Esophagus muscularis mucosa (tissue), 4 donors: ENCODE measurements around the gene GAMT. TPM values are rescaled to one million over a fixed set of nuclear protein-coding genes. Genes with fewer than 3 reads are reported as not detected.

Experiments used
- DNase-seq: peaks from one replicate; pipeline ENCODE4 v3.0.0-alpha.2; 2017; ENCODE audit errors: extremely low spot score
- H3K27ac ChIP-seq, 4 donors: fragments of 200-600 bp; sonication (generic); replicated peaks in 1 of 4; 1 replicate in 3 of 4; 2 replicates in 1 of 4; pipeline ENCODE4 v1.5.1; 2016 to 2019; ENCODE audit warnings: mild to moderate bottlenecking in 1 of 4
- H3K27me3 ChIP-seq, 4 donors: fragments of 200-600 bp; sonication (generic); one replicate each; pipeline versions ENCODE4 v1.5.1 to v1.6.0; 2016 to 2019
- H3K36me3 ChIP-seq, 4 donors: fragments of 200-600 bp; sonication (generic); one replicate each; pipeline ENCODE4 v1.5.1; 2016 to 2019
- H3K4me1 ChIP-seq, 4 donors: fragments of 200-600 bp; sonication (generic); one replicate each; pipeline ENCODE4 v1.5.1; 2016 to 2019
- H3K4me3 ChIP-seq, 4 donors: fragments of 200-600 bp; sonication (generic); 1 replicate in 2 of 4; 2 replicates in 2 of 4; pipeline ENCODE4 v1.5.1; 2016 to 2019; ENCODE audit warnings: mild to moderate bottlenecking in 4 of 4, moderate library complexity in 1 of 4
- H3K9me3 ChIP-seq, 4 donors: fragments of 200-600 bp; sonication (generic); 1 replicate in 3 of 4; 2 replicates in 1 of 4; pipeline ENCODE4 v1.5.1; 2016 to 2019
- EP300 ChIP-seq: sonication (generic); formaldehyde crosslinking; IDR thresholded peaks from one replicate; pipeline ENCODE4 v1.6.1; 2017; ENCODE audit warnings: antibody characterized with exemption
- POLR2A ChIP-seq: fragments of 450-650 bp; IDR thresholded peaks from one replicate; pipeline ENCODE4 v1.6.1; 2017; ENCODE audit warnings: antibody characterized with exemption, moderate library complexity, mild to moderate bottlenecking, low read depth
- POLR2AphosphoS5 ChIP-seq, 2 donors: sonication (generic); formaldehyde crosslinking; IDR thresholded peaks; one replicate each; pipeline ENCODE4 v1.6.1; 2017; ENCODE audit warnings: antibody characterized with exemption in 2 of 2
- WGBS: methylation state at CpG from one replicate; pipeline ENCODE4 v1.1.5; 2018; 5-methylcytosine and 5-hydroxymethylcytosine counted together
- intact Hi-C: fragments of 100-400 bp; cut with DNase I; formaldehyde crosslinking; loops from one replicate; pipeline ENCODE4 v1.15.1; 2023
- total RNA-seq, 4 donors: library from RNA; depleted of rRNA; stranded (reverse); fragments of >200 nt; gene quantifications; one replicate each; pipeline versions ENCODE4 v1.1.0 to v1.2.1, GENCODE V29; 2016
- TF ChIP-seq, protein P1 (sequence below), 3 experiments: fragments of 200-600 bp in 2 of 3; fragments of 450-650 bp in 1 of 3; sonication (generic) in 2 of 3; IDR thresholded peaks; one replicate each; pipeline ENCODE4 v1.5.1; 2017 to 2019; ENCODE audit warnings: antibody characterized with exemption in 3 of 3, mild to moderate bottlenecking in 2 of 3, moderate library complexity in 1 of 3

The GAMT gene
- total RNA-seq, 4 donors from 2014 or later = 5.8 to 13.4 (median 11.9) TPM

DNA sequence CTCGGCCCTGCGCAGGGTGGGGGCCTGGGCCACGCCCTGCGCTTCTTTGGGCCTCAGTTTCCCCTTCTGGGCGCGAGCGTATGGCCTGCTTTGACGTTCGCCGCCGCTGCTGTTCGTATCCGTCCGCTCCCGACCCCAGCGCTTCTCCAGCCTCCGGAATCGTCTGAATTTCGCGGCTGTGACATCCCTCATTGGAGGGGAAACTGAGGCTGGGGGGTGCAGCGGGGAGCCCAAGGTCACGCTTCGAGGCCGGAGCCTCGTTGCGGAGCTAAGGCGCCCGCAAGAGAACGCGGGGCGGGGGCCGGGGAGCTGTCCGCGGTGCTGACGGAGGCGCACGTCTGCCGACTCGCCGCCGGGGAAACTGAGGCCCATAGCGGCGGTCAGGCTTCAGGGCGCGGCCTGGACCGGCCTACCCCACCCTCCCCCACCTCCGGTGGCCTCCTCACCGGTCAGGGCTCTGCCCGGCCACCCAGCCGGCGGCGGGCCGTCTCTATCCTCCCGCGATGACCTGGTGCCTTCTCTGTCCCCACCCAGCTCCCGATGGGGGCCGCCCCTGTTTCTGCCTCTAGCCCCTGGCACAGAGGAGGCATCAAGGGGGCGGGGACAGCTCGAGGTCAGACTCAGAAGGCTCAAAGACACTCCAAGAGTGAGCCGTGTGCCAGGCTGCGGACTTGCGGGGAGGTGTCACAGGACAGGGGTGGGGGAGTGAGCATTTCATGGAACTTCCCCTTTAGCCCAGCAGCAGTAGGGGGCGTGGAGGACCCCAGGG is 45.6 kb upstream of the GAMT start:
- H3K27me3 ChIP-seq = peaks cover 13 to 68% (median 62%) of the 10 kb centered on the region in 4 donors
- intact Hi-C loops = loop anchor here (10.0 kb wide), 1 partner anchor 68 kb away; the partner anchor contains the start of gene ADAMTSL5
- no peak for DNase-seq
- no peak for TF ChIP-seq EP300
- TF ChIP-seq, protein P1, sequence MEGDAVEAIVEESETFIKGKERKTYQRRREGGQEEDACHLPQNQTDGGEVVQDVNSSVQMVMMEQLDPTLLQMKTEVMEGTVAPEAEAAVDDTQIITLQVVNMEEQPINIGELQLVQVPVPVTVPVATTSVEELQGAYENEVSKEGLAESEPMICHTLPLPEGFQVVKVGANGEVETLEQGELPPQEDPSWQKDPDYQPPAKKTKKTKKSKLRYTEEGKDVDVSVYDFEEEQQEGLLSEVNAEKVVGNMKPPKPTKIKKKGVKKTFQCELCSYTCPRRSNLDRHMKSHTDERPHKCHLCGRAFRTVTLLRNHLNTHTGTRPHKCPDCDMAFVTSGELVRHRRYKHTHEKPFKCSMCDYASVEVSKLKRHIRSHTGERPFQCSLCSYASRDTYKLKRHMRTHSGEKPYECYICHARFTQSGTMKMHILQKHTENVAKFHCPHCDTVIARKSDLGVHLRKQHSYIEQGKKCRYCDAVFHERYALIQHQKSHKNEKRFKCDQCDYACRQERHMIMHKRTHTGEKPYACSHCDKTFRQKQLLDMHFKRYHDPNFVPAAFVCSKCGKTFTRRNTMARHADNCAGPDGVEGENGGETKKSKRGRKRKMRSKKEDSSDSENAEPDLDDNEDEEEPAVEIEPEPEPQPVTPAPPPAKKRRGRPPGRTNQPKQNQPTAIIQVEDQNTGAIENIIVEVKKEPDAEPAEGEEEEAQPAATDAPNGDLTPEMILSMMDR (IDR thresholded peaks at IDR 0.05) = no peak
- TF ChIP-seq POLR2A = no peak
- no peak for TF ChIP-seq POLR2AphosphoS5 (IDR thresholded peaks at IDR 0.05)
- WGBS = 5% methylated on average over 33 of the region's 63 CpGs
- H3K4me1 ChIP-seq = peaks cover 25 to 41% (median 35%) of the 10 kb centered on the region in 4 donors
- H3K9me3 ChIP-seq = no peaks in the 10 kb centered on the region
- H3K36me3 ChIP-seq = peaks cover 3 to 11% (median 11%) of the 10 kb centered on the region in 4 donors
- no peak overlapping the region for H3K27ac ChIP-seq
- peak overlapping the region; percentile 45 to 56 (median 48) for H3K4me3 ChIP-seq

DNA sequence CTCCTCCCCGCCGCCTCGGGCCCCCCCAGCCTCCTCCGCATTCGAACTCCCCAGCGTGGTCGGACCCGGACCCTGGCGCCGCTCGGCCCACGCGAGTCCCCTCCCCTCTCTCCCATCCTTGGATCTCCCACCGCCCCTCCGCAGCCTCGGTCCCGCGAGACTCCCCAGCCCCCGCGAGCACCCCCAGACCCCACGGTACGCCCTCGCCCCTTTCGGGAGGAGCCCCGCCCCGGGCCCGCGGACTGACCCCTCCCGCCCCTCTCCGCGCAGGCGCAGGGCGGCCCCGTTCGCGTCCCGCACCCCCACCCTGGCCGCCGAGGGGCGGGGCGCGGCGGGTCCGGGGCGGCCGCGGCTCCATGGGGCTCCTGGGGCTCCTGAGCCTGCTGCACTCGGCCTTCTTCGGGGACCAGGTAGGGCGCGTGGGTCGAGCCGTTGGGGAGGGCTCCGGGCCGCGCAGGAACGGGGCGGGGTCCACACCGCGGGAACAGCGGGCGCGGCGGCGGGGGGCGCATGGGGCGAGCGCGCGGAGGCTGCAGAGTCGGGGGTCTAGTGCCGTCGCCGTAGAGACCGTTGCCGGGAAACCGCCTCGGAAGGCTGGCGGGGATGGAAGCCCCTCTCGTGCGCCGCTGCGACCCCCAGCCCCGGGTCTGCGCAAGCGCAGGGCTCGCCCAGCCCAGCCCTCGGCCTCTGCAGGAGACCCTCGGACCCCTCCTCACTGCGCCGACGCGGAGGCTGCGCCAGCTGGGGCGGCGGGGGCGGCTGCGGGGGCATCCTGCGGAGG is 44.8 kb upstream of the GAMT start:
- DNase-seq = no peak
- H3K4me3 ChIP-seq = peak overlapping the region; percentile 45 to 56 (median 48)
- no peak overlapping the region for H3K27ac ChIP-seq
- WGBS = under 1% methylated on average over 17 of the region's 99 CpGs
- H3K4me1 ChIP-seq = peaks cover 25 to 38% (median 34%) of the 10 kb centered on the region in 4 donors
- intact Hi-C loops = loop anchor here (10.0 kb wide), 1 partner anchor 69 kb away; the partner anchor contains the start of gene ADAMTSL5
- peaks cover 11 to 19% (median 18%) of the 10 kb centered on the region in 4 donors for H3K36me3 ChIP-seq
- TF ChIP-seq POLR2A = no peak
- TF ChIP-seq, protein P1 (IDR thresholded peaks at IDR 0.05) = no peak
- no peak for TF ChIP-seq POLR2AphosphoS5 (IDR thresholded peaks at IDR 0.05)
- TF ChIP-seq EP300 = no peak
- no peaks in the 10 kb centered on the region for H3K9me3 ChIP-seq
- peaks cover 13 to 60% (median 54%) of the 10 kb centered on the region in 4 donors for H3K27me3 ChIP-seq

DNA sequence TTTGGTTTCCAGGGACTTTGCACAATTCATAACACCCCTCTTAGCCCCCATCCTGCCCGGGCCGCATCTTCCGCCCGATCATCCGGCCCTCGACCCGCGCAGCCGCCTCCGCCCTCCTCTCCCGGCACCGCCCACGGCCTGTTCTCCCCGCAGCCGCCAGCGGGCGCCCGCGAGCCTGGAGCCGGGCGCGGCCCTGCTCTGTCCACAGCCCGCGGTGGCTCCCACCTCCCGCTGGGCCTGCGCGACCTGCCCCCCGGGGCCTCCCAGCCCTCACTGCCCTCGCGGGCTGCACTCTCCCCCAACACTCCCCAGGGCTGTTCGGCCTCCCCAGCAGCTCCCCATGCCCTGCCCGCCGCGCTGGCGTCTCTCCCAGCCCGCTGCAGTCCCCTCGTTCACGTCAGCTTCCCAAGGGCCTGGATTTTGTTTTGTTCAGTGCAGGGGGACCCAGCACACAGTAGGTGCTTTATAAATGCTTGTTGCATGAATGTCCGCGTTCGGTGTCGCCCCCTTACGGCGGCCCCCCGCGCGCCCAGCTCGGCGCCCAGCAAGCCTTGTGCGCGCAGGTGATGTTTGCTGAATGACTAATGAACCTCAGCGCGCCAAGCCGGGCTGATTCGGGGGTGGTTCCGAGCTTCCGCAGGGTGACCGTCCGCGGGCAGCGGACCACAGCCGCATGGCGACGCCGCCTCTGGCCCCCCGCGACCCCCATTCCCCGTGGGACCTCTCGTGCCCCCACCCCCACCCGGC is 44.0 kb upstream of the GAMT start:
- H3K27ac ChIP-seq = no peak overlapping the region
- intact Hi-C loops = loop anchor here (10.0 kb wide), 1 partner anchor 69 kb away; the partner anchor contains the start of gene ADAMTSL5
- peaks cover 27 to 46% (median 41%) of the 10 kb centered on the region in 4 donors for H3K4me1 ChIP-seq
- no peak for DNase-seq
- H3K9me3 ChIP-seq = no peaks in the 10 kb centered on the region
- WGBS = 4% methylated on average over 28 of the region's 70 CpGs
- H3K27me3 ChIP-seq = peaks cover 13 to 53% (median 47%) of the 10 kb centered on the region in 4 donors
- peak overlapping the region; percentile 45 to 56 (median 48) for H3K4me3 ChIP-seq
- TF ChIP-seq, protein P1 (IDR thresholded peaks at IDR 0.05) = peak; percentile 88 to 99 (median 89)
- no peak for TF ChIP-seq POLR2A
- peak in 1 of 2 donors; percentile 33 for TF ChIP-seq POLR2AphosphoS5 (IDR thresholded peaks at IDR 0.05)
- H3K36me3 ChIP-seq = peaks cover 19 to 26% (median 26%) of the 10 kb centered on the region in 4 donors

DNA sequence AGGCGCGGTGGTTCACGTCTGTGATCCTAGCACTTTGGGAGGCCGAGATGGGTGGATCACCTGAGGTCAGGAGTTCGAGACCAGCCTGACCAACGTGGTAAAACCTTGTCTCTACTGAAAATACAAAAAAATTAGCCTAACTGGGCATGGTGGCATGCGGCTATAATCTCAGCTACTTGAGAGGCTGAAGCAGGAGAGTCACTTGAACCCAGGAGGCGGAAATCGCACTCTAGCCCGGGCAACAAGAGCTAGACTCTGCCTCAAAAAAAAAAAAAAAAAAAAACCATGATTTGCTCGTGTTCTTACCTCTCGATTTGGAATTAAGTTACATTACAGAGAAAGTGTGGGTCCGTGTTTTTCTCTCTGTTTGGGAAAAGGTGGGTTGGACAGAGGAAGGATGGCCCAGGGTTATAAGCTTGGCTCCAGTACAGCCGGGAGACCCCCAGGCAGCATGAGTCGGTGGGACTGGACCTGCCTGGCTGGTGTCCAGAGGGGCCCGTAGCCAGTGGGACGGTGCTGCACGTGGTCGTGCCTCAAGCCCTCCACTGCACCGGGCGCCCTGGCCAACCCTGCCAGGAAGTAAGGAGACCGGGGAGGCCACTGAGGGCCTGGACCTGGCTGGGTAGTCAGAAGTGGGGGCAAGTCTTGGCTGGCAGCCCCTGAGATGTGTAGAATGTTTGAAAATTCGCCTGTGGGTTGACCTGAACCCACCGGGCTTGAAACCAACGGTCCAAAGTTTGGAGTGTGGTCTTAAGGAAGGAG is 40.5 kb upstream of the GAMT start:
- intact Hi-C loops = loop anchor here (10.0 kb wide), 1 partner anchor 73 kb away; the partner anchor contains the start of gene ADAMTSL5
- peaks cover 27 to 38% (median 36%) of the 10 kb centered on the region in 4 donors for H3K36me3 ChIP-seq
- peaks cover 6 to 18% (median 17%) of the 10 kb centered on the region in 4 donors for H3K27me3 ChIP-seq
- no peak for TF ChIP-seq POLR2AphosphoS5 (IDR thresholded peaks at IDR 0.05)
- TF ChIP-seq, protein P1 (IDR thresholded peaks at IDR 0.05) = no peak
- no peak for TF ChIP-seq EP300
- no peak for TF ChIP-seq POLR2A
- no peak overlapping the region for H3K27ac ChIP-seq
- no peak overlapping the region for H3K4me3 ChIP-seq
- DNase-seq = no peak
- WGBS = 78% methylated on average over 21 of the region's 25 CpGs
- peaks cover 37 to 56% (median 51%) of the 10 kb centered on the region in 4 donors for H3K4me1 ChIP-seq
- H3K9me3 ChIP-seq = no peaks in the 10 kb centered on the region
